HEK293 (cell line): ENCODE data around the gene MORF4L1.

Experiments used
- SP7 ChIP-seq: fragments of 450-650 bp; formaldehyde crosslinking; IDR thresholded peaks from 2 replicates; pipeline ENCODE4 v1.5.1; 2016; ENCODE audit warnings: missing biosample characterization, missing genetic modification characterization
- YY1 ChIP-seq: fragments of 450-650 bp; formaldehyde crosslinking; IDR thresholded peaks from 2 replicates; pipeline ENCODE4 v1.5.1; 2018; ENCODE audit warnings: missing biosample characterization, missing genetic modification characterization
- ZNF174 ChIP-seq: fragments of 450-650 bp; formaldehyde crosslinking; IDR thresholded peaks from 2 replicates; pipeline ENCODE4 v1.5.0; 2017; ENCODE audit warnings: missing biosample characterization, mild to moderate bottlenecking, missing genetic modification characterization
- ZNF292 ChIP-seq: fragments of 450-650 bp; formaldehyde crosslinking; IDR thresholded peaks from 2 replicates; pipeline ENCODE4 v1.5.1; 2016; ENCODE audit warnings: low read depth, missing biosample characterization, missing genetic modification characterization, borderline replicate concordance
- ZNF335 ChIP-seq: fragments of 450-650 bp; formaldehyde crosslinking; conservative IDR thresholded peaks from 2 replicates; pipeline ENCODE4 v1.5.1; 2016; ENCODE audit warnings: missing biosample characterization, missing genetic modification characterization
- ZNF433 ChIP-seq: fragments of 450-650 bp; formaldehyde crosslinking; IDR thresholded peaks from 2 replicates; pipeline ENCODE4 v1.5.1; 2016; ENCODE audit warnings: missing biosample characterization, missing genetic modification characterization, low read depth
- ZNF585B ChIP-seq: fragments of 450-650 bp; formaldehyde crosslinking; IDR thresholded peaks from 2 replicates; pipeline ENCODE4 v1.5.1; 2016; ENCODE audit warnings: missing biosample characterization, missing genetic modification characterization
- ZSCAN30 ChIP-seq: fragments of 450-650 bp; IDR thresholded peaks from 2 replicates; pipeline ENCODE4 v1.5.1; 2018; ENCODE audit warnings: missing biosample characterization, mild to moderate bottlenecking, missing genetic modification characterization, moderate library complexity
- TF ChIP-seq, protein P1 (sequence below): fragments of 450-650 bp; formaldehyde crosslinking; IDR thresholded peaks from 2 replicates; pipeline ENCODE4 v1.5.1; 2016; ENCODE audit warnings: missing biosample characterization, missing genetic modification characterization
- TF ChIP-seq, protein P2 (sequence below): fragments of 450-650 bp; formaldehyde crosslinking; IDR thresholded peaks from 2 replicates; pipeline ENCODE4 v1.5.1; 2016; ENCODE audit warnings: missing biosample characterization, missing genetic modification characterization, borderline replicate concordance
- TF ChIP-seq, protein P3 (sequence below): fragments of 450-650 bp; formaldehyde crosslinking; IDR thresholded peaks from 2 replicates; pipeline ENCODE4 v1.5.1; 2016; ENCODE audit warnings: missing biosample characterization, missing genetic modification characterization
- TF ChIP-seq, protein P4 (sequence below): fragments of 450-650 bp; formaldehyde crosslinking; IDR thresholded peaks from 2 replicates; pipeline ENCODE4 v1.5.1; 2016; ENCODE audit warnings: missing biosample characterization, missing genetic modification characterization, low read depth
- TF ChIP-seq, protein P5 (sequence below): fragments of 450-650 bp; formaldehyde crosslinking; IDR thresholded peaks from 2 replicates; pipeline ENCODE4 v1.5.0; 2017; ENCODE audit warnings: missing biosample characterization, missing genetic modification characterization, borderline replicate concordance
- TF ChIP-seq, protein P6 (sequence below): fragments of 450-650 bp; formaldehyde crosslinking; conservative IDR thresholded peaks from 2 replicates; pipeline ENCODE4 v1.5.1; 2016; ENCODE audit warnings: low read depth, missing biosample characterization, missing genetic modification characterization

DNA sequence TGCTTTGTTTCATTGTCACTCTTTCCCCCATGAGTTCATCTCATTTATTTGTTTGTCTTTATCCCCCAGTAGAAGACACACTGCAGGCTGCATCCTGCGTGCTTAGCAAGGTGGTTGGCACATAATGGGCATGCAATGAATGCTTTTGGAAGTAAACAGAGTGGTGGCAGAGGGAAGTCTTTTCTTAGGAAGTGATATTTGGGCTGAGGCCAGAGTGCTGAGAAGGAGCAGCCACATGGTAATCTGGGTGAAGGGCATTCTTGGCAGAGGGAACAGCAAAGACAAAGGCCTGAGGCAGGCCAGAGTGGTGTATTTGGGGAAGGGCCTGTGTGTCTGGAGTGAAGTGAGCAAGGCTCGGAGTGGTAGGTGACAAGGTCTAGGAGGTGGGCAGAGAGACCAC lies 43.8 kb upstream of the MORF4L1 start:
- TF ChIP-seq, protein P1, sequence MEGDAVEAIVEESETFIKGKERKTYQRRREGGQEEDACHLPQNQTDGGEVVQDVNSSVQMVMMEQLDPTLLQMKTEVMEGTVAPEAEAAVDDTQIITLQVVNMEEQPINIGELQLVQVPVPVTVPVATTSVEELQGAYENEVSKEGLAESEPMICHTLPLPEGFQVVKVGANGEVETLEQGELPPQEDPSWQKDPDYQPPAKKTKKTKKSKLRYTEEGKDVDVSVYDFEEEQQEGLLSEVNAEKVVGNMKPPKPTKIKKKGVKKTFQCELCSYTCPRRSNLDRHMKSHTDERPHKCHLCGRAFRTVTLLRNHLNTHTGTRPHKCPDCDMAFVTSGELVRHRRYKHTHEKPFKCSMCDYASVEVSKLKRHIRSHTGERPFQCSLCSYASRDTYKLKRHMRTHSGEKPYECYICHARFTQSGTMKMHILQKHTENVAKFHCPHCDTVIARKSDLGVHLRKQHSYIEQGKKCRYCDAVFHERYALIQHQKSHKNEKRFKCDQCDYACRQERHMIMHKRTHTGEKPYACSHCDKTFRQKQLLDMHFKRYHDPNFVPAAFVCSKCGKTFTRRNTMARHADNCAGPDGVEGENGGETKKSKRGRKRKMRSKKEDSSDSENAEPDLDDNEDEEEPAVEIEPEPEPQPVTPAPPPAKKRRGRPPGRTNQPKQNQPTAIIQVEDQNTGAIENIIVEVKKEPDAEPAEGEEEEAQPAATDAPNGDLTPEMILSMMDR (tag by site-specific recombination), result no peak
- no peak for TF ChIP-seq ZNF335 (tag by site-specific recombination)
- no peak for TF ChIP-seq ZNF292 (tag by site-specific recombination)
- TF ChIP-seq, protein P2, sequence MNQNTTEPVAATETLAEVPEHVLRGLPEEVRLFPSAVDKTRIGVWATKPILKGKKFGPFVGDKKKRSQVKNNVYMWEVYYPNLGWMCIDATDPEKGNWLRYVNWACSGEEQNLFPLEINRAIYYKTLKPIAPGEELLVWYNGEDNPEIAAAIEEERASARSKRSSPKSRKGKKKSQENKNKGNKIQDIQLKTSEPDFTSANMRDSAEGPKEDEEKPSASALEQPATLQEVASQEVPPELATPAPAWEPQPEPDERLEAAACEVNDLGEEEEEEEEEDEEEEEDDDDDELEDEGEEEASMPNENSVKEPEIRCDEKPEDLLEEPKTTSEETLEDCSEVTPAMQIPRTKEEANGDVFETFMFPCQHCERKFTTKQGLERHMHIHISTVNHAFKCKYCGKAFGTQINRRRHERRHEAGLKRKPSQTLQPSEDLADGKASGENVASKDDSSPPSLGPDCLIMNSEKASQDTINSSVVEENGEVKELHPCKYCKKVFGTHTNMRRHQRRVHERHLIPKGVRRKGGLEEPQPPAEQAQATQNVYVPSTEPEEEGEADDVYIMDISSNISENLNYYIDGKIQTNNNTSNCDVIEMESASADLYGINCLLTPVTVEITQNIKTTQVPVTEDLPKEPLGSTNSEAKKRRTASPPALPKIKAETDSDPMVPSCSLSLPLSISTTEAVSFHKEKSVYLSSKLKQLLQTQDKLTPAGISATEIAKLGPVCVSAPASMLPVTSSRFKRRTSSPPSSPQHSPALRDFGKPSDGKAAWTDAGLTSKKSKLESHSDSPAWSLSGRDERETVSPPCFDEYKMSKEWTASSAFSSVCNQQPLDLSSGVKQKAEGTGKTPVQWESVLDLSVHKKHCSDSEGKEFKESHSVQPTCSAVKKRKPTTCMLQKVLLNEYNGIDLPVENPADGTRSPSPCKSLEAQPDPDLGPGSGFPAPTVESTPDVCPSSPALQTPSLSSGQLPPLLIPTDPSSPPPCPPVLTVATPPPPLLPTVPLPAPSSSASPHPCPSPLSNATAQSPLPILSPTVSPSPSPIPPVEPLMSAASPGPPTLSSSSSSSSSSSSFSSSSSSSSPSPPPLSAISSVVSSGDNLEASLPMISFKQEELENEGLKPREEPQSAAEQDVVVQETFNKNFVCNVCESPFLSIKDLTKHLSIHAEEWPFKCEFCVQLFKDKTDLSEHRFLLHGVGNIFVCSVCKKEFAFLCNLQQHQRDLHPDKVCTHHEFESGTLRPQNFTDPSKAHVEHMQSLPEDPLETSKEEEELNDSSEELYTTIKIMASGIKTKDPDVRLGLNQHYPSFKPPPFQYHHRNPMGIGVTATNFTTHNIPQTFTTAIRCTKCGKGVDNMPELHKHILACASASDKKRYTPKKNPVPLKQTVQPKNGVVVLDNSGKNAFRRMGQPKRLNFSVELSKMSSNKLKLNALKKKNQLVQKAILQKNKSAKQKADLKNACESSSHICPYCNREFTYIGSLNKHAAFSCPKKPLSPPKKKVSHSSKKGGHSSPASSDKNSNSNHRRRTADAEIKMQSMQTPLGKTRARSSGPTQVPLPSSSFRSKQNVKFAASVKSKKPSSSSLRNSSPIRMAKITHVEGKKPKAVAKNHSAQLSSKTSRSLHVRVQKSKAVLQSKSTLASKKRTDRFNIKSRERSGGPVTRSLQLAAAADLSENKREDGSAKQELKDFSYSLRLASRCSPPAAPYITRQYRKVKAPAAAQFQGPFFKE, result no peak
- TF ChIP-seq ZSCAN30 (tag by site-specific recombination), result no peak
- TF ChIP-seq ZNF174, result no peak
- TF ChIP-seq, protein P3, sequence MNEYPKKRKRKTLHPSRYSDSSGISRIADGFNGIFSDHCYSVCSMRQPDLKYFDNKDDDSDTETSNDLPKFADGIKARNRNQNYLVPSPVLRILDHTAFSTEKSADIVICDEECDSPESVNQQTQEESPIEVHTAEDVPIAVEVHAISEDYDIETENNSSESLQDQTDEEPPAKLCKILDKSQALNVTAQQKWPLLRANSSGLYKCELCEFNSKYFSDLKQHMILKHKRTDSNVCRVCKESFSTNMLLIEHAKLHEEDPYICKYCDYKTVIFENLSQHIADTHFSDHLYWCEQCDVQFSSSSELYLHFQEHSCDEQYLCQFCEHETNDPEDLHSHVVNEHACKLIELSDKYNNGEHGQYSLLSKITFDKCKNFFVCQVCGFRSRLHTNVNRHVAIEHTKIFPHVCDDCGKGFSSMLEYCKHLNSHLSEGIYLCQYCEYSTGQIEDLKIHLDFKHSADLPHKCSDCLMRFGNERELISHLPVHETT (tag by site-specific recombination), result no peak
- no peak for TF ChIP-seq ZNF585B (tag by site-specific recombination)
- no peak for TF ChIP-seq ZNF433 (tag by site-specific recombination)
- TF ChIP-seq YY1, result no peak
- no peak for TF ChIP-seq SP7 (tag by site-specific recombination)
- TF ChIP-seq, protein P4, sequence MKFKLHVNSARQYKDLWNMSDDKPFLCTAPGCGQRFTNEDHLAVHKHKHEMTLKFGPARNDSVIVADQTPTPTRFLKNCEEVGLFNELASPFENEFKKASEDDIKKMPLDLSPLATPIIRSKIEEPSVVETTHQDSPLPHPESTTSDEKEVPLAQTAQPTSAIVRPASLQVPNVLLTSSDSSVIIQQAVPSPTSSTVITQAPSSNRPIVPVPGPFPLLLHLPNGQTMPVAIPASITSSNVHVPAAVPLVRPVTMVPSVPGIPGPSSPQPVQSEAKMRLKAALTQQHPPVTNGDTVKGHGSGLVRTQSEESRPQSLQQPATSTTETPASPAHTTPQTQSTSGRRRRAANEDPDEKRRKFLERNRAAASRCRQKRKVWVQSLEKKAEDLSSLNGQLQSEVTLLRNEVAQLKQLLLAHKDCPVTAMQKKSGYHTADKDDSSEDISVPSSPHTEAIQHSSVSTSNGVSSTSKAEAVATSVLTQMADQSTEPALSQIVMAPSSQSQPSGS (tag by site-specific recombination), result no peak
- TF ChIP-seq, protein P5, sequence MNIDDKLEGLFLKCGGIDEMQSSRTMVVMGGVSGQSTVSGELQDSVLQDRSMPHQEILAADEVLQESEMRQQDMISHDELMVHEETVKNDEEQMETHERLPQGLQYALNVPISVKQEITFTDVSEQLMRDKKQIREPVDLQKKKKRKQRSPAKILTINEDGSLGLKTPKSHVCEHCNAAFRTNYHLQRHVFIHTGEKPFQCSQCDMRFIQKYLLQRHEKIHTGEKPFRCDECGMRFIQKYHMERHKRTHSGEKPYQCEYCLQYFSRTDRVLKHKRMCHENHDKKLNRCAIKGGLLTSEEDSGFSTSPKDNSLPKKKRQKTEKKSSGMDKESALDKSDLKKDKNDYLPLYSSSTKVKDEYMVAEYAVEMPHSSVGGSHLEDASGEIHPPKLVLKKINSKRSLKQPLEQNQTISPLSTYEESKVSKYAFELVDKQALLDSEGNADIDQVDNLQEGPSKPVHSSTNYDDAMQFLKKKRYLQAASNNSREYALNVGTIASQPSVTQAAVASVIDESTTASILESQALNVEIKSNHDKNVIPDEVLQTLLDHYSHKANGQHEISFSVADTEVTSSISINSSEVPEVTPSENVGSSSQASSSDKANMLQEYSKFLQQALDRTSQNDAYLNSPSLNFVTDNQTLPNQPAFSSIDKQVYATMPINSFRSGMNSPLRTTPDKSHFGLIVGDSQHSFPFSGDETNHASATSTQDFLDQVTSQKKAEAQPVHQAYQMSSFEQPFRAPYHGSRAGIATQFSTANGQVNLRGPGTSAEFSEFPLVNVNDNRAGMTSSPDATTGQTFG, result no peak
- TF ChIP-seq, protein P6, sequence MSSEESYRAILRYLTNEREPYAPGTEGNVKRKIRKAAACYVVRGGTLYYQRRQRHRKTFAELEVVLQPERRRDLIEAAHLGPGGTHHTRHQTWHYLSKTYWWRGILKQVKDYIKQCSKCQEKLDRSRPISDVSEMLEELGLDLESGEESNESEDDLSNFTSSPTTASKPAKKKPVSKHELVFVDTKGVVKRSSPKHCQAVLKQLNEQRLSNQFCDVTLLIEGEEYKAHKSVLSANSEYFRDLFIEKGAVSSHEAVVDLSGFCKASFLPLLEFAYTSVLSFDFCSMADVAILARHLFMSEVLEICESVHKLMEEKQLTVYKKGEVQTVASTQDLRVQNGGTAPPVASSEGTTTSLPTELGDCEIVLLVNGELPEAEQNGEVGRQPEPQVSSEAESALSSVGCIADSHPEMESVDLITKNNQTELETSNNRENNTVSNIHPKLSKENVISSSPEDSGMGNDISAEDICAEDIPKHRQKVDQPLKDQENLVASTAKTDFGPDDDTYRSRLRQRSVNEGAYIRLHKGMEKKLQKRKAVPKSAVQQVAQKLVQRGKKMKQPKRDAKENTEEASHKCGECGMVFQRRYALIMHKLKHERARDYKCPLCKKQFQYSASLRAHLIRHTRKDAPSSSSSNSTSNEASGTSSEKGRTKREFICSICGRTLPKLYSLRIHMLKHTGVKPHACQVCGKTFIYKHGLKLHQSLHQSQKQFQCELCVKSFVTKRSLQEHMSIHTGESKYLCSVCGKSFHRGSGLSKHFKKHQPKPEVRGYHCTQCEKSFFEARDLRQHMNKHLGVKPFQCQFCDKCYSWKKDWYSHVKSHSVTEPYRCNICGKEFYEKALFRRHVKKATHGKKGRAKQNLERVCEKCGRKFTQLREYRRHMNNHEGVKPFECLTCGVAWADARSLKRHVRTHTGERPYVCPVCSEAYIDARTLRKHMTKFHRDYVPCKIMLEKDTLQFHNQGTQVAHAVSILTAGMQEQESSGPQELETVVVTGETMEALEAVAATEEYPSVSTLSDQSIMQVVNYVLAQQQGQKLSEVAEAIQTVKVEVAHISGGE (tag by site-specific recombination), result no peak
